CD4-positive, alpha-beta T cell treated with Interleukin-21 for 1 hour (primary cell): Measurements from ENCODE around the gene SUV39H2.
"Not testable (repeated sequence)": the region's sequence is repeated elsewhere in the genome, so short reads cannot be mapped to it uniquely, and the experiment has no call there.

Source experiments
- DNase-seq: peaks from one replicate; pipeline ENCODE4 v3.0.0-alpha.2; 2020

SUV39H2 gene

DNA sequence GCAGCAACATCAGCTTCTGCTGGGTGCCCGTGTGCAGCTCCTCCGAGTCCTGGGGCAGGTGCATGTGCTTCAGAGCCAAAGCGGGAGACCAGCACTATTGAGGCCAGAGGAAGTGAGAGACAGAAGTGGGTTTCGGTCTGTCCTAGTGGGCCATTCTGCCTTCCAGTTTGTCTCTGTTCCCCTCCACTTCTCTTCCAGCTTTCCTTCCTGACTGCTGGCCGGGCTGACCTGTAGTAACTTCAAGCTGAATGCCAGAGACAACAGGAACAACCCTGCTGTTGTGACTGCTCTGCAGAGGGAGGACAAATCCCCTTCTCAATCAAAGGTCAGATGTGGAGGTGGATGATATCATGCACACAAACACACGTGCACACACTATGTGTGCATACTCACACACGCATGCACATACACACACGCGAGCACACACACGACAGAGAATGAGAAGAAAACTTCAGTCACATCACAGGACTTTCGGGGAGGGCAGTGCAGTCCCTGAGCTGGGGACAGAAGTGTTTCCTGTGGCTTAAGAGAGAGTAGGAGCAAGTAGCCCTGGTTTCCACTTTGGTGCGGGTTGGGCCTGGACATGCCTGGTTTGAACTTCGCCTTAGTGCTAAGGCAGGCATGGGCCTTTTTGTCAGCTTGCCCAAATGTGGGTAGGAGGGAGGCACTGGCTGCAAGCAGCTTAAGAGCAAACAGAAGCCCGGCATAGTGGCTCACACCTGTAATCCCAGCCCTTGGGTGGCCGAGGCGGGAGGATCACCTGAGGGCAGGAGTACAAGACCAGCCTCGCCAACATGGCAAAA lies 63.7 kb downstream of the SUV39H2 start:
- DNase-seq, result not testable (repeated sequence)

DNA sequence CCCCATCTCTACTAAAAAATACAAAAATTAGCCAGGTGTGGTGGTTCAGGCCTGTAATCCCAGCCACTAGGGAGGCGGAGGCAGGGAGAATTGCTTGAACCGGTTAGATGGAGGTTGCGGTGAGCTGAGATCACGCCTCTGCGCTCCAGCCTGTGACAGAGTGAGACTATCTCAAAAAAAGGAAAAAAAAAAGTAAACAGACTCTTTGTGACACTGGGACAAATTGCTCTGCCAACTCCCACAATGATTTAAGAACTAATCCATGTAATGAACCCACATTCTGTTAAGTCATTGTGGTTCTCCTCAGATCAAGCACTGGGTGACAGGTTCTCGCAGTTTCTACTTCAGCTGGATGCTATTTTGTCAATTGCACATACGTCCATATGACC lies 64.3 kb downstream of the SUV39H2 start:
- DNase-seq, result not testable (repeated sequence)

- DNase-seq, result no peak
Observed at GRCh38 chr10:14945108-14945507, 66.4 kb downstream of the SUV39H2 start.

- DNase-seq, result no peak
Observed at GRCh38 chr10:14947268-14947667, 68.6 kb downstream of the SUV39H2 start.

DNA sequence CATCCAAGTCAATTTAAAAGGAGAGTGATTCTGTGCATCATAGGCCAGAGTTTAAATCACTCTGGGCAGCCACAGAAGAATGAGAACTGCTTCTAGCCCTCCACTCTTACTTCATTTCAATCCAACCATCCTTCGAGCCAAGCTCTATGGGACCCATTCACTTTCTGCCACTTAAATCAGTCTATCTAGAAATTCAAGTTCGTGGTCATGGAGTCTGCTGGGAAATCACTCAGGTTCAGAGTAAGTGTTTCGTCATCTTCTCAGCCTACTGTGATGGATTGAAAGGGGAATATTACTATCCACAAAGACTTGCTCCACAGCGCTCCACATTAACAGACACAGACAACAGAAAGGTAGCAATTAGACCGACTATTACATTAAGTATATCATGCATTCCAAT lies 70.6 kb downstream of the SUV39H2 start:
- no peak for DNase-seq

GRCh38 chr10:14952851-14953423 lies 74.3 kb downstream of the SUV39H2 start:
- DNase-seq, result no peak

DNA sequence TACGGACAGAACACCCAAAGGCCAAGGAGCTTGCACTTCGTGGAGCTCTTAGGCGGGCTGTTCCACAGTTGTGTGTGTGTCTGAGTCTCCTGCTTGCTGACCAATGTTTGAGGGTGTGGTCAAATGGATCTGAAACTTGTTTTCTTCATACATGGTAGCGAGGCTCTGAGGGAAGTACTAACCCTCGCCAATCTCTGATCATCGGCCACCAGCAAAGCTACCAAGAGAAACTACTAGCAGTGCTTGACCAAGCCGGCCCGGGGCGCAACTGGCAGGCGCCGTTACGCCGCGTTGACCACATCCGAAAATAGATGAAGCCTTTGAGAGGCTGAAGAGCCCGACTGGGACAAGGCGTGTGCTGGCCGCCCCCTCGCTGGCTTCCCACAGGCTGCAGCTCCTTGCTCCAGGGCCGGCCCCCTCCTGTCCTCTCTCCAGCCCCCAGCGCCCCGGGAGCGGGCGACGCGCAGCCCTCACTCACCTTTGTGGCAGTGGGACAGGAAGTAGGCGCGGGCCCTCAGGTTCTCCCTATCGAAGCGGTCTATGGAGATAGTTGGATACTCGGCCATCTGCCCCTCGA lies 74.8 kb downstream of the SUV39H2 start:
- DNase-seq, result no peak
